Measurements from ENCODE around the gene CIDEB. TPM values are rescaled to one million over a fixed set of nuclear protein-coding genes. Genes with fewer than 3 reads are reported as not detected.

CIDEB gene
- total and polyA plus RNA-seq, 2 donors (not counting 1 experiment from before 2014, with no cell fraction given): 26.2 to 32.8 TPM

- H3K27ac Mint-ChIP-seq: peak overlapping the region; percentile 51
- Histone ChIP-seq H4K20me1 (ENCODE audit: control insufficient read depth, insufficient read depth, low read length, poor library complexity, severe bottlenecking) (peaks cover 32% of the 10 kb centered on the region), H3K36me3 (replicated peaks in 1 of 2; ENCODE audit: control extremely low read depth in 1 of 2, control insufficient read depth in 1 of 2, extremely low read depth in 1 of 2, insufficient read depth in 2 of 2, low read length in 1 of 2) (peaks cover 3 to 50% of the 10 kb centered on the region in 2 experiments), H3K27ac (ENCODE audit: low read length in 2 of 2) (no peak overlapping the region), H3K27me3 (replicated peaks in 1 of 4; ENCODE audit: control extremely low read depth in 1 of 4, control insufficient read depth in 3 of 4, insufficient read depth in 4 of 4, low read length in 3 of 4) (no peaks in the 10 kb centered on the region), H3K4me3 (ENCODE audit: control extremely low read depth in 1 of 5, extremely low read depth in 1 of 5, insufficient read depth in 1 of 5, low read depth in 2 of 5, low read length in 4 of 5) (no peak overlapping the region), H3K9ac (ENCODE audit: low read length) (no peak overlapping the region), H3K4me1 (ENCODE audit: control insufficient read depth in 2 of 2, insufficient read depth in 2 of 2, low read length in 2 of 2) (peaks cover 30 to 44% of the 10 kb centered on the region in 2 donors), H2AFZ (ENCODE audit: insufficient read depth, low read depth, low read length, poor library complexity, severe bottlenecking) (no peak overlapping the region), H3K9me3 (ENCODE audit: control extremely low read depth in 1 of 3, control insufficient read depth in 2 of 3, insufficient read depth in 1 of 3, low read length in 2 of 3) (no peaks in the 10 kb centered on the region), H3K4me2 (replicated peaks; ENCODE audit: low read depth, low read length, poor library complexity, severe bottlenecking) (no peak overlapping the region), H3K79me2 (ENCODE audit: control insufficient read depth, insufficient read depth, low read length) (peaks cover 18% of the 10 kb centered on the region)
- TF ChIP-seq EZH2 (IDR thresholded peaks at IDR 0.05; ENCODE audit: borderline replicate concordance, insufficient read depth, low read depth, low read length, poor library complexity, severe bottlenecking): no peak
- peak; percentile 49 for TF ChIP-seq CTCF (IDR thresholded peaks at IDR 0.05)
- H3K4me3 Mint-ChIP-seq: no peak overlapping the region
- 100% methylated on average over 4 of the region's 7 CpGs for WGBS (ENCODE audit: insufficient coverage)
- intact Hi-C loops (cut with micrococcal nuclease): loop anchor here (1.0 kb wide), 3 partner anchors 9 to 92 kb away; partner anchors contain the start of genes DHRS1, MDP1, NOP9 and RABGGTA
- peaks cover 46% of the 10 kb centered on the region for H3K4me1 Mint-ChIP-seq
- ATAC-seq (ENCODE audit: low read depth): no peak
- no peak for DNase-seq
- no peaks in the 10 kb centered on the region for H3K27me3 Mint-ChIP-seq
- ChIA-PET CTCF (interaction anchor here (0.7 to 9.4 kb wide), 48 partner anchors 10 to 294 kb away, joined by 3 to 116 read pairs (median 6); partner anchors contain the start of genes CBLN3, CHMP4A, DCAF11 and DHRS1), POLR2A (interaction anchor here (0.8 to 1.6 kb wide), 3 partner anchors 9 to 66 kb away, joined by 4 to 12 read pairs (median 6); partner anchors contain the start of genes DHRS1, NOP9 and TINF2)
- no peaks in the 10 kb centered on the region for H3K9me3 Mint-ChIP-seq (ENCODE audit: insufficient read depth)
Measured at GRCh38 chr14:24308342-24309124, 756 bp upstream of the CIDEB start.

GRCh38 chr14:24307156-24307574 is 612 bp downstream of the CIDEB start:
- no peaks in the 10 kb centered on the region for H3K9me3 ChIP-seq (ENCODE audit: control extremely low read depth in 1 of 3, control insufficient read depth in 2 of 3, insufficient read depth in 1 of 3, low read length in 2 of 3)
- TF ChIP-seq EZH2 (IDR thresholded peaks at IDR 0.05; ENCODE audit: borderline replicate concordance, insufficient read depth, low read depth, low read length, poor library complexity, severe bottlenecking): no peak
- TF ChIP-seq CTCF (IDR thresholded peaks at IDR 0.05): no peak
- DNase-seq: no peak
- Mint-ChIP-seq H3K27ac (no peak overlapping the region), H3K9me3 (ENCODE audit: insufficient read depth) (no peaks in the 10 kb centered on the region), H3K4me1 (peaks cover 32% of the 10 kb centered on the region), H3K27me3 (no peaks in the 10 kb centered on the region), H3K4me3 (no peak overlapping the region)
- H2AFZ ChIP-seq (ENCODE audit: insufficient read depth, low read depth, low read length, poor library complexity, severe bottlenecking): no peak overlapping the region
- H3K9ac ChIP-seq (ENCODE audit: low read length): no peak overlapping the region
- no peak overlapping the region for H3K4me3 ChIP-seq (ENCODE audit: control extremely low read depth in 1 of 5, extremely low read depth in 1 of 5, insufficient read depth in 1 of 5, low read depth in 2 of 5, low read length in 4 of 5)
- intact Hi-C loops (cut with micrococcal nuclease): no loop called here
- H3K36me3 ChIP-seq (replicated peaks in 1 of 2; ENCODE audit: control extremely low read depth in 1 of 2, control insufficient read depth in 1 of 2, extremely low read depth in 1 of 2, insufficient read depth in 2 of 2, low read length in 1 of 2): peaks cover 3 to 63% of the 10 kb centered on the region in 2 experiments
- H3K4me2 ChIP-seq (replicated peaks; ENCODE audit: low read depth, low read length, poor library complexity, severe bottlenecking): no peak overlapping the region
- peaks cover 32% of the 10 kb centered on the region for H4K20me1 ChIP-seq (ENCODE audit: control insufficient read depth, insufficient read depth, low read length, poor library complexity, severe bottlenecking)
- H3K27me3 ChIP-seq (replicated peaks in 1 of 4; ENCODE audit: control extremely low read depth in 1 of 4, control insufficient read depth in 3 of 4, insufficient read depth in 4 of 4, low read length in 3 of 4): no peaks in the 10 kb centered on the region
- peaks cover 17 to 30% of the 10 kb centered on the region in 2 donors for H3K4me1 ChIP-seq (ENCODE audit: control insufficient read depth in 2 of 2, insufficient read depth in 2 of 2, low read length in 2 of 2)
- peaks cover 29% of the 10 kb centered on the region for H3K79me2 ChIP-seq (ENCODE audit: control insufficient read depth, insufficient read depth, low read length)
- no peak for ATAC-seq (ENCODE audit: low read depth)
- WGBS (ENCODE audit: insufficient coverage): 88% methylated on average over 11 of the region's 11 CpGs
- ChIA-PET CTCF (interaction anchor here (0.7 to 9.4 kb wide), 31 partner anchors 9 to 687 kb away, joined by 3 to 116 read pairs (median 9); partner anchors contain the start of genes CBLN3, CHMP4A, DHRS1 and EMC9), POLR2A (no interaction called here)
- H3K27ac ChIP-seq (ENCODE audit: low read length in 2 of 2): no peak overlapping the region

Data from B cell (primary cell).